Hepatocyte (in vitro differentiated cells): ENCODE data around the gene MAD1L1. TPM values are rescaled to one million over a fixed set of nuclear protein-coding genes. Genes with fewer than 3 reads are reported as not detected.

Source experiments
- DNase-seq: peaks from one replicate; pipeline ENCODE4 v3.0.0-alpha.2; 2016; ENCODE audit warnings: low spot score
- H2AFZ ChIP-seq: fragments of 200-600 bp; sonication (generic); 2 replicates; pipeline ENCODE4 v1.6.0; 2016; ENCODE audit warnings: antibody characterized with exemption, mild to moderate bottlenecking
- H3K27ac ChIP-seq: fragments of 200-600 bp; sonication (generic); 2 replicates; pipeline ENCODE4 v1.5.1; 2016; ENCODE audit warnings: mild to moderate bottlenecking
- H3K27me3 ChIP-seq: fragments of 200-600 bp; sonication (generic); 2 replicates; pipeline ENCODE4 v1.6.1; 2016
- H3K36me3 ChIP-seq: fragments of 200-600 bp; sonication (generic); replicated peaks from 2 replicates; pipeline ENCODE4 v1.5.1; 2016; ENCODE audit warnings: low read depth; ENCODE audit not compliant: insufficient read depth
- H3K4me1 ChIP-seq: fragments of 200-600 bp; sonication (generic); 2 replicates; pipeline ENCODE4 v1.5.1; 2016; ENCODE audit warnings: mild to moderate bottlenecking, moderate library complexity; ENCODE audit not compliant: insufficient read depth
- H3K4me2 ChIP-seq: fragments of 200-600 bp; sonication (generic); 2 replicates; pipeline ENCODE4 v1.6.0; 2016
- H3K4me3 ChIP-seq: fragments of 200-600 bp; sonication (generic); 2 replicates; pipeline ENCODE4 v1.5.1; 2016; ENCODE audit warnings: mild to moderate bottlenecking
- H3K79me2 ChIP-seq: fragments of 200-600 bp; sonication (generic); 2 replicates; pipeline ENCODE4 v1.6.0; 2017; ENCODE audit warnings: mild to moderate bottlenecking
- H3K9me2 ChIP-seq: fragments of 200-600 bp; sonication (generic); replicated peaks from 2 replicates; pipeline ENCODE4 v1.6.0; 2017; ENCODE audit warnings: mild to moderate bottlenecking; ENCODE audit not compliant: insufficient read depth
- H3K9me3 ChIP-seq: fragments of 200-600 bp; sonication (generic); 2 replicates; pipeline ENCODE4 v1.5.1; 2016; ENCODE audit warnings: low read depth, mild to moderate bottlenecking
- H4K20me1 ChIP-seq: fragments of 200-600 bp; sonication (generic); 2 replicates; pipeline ENCODE4 v1.6.0; 2016; ENCODE audit warnings: mild to moderate bottlenecking; ENCODE audit not compliant: insufficient read depth, poor library complexity, severe bottlenecking
- CTCF ChIP-seq: fragments of 200-600 bp; sonication (generic); IDR thresholded peaks from 2 replicates; pipeline ENCODE4 v1.5.1; 2016; ENCODE audit warnings: antibody characterized with exemption, mild to moderate bottlenecking; ENCODE audit not compliant: poor library complexity
- EZH2 ChIP-seq: fragments of 200-600 bp; sonication (generic); IDR thresholded peaks from 2 replicates; pipeline ENCODE4 v1.6.1; 2016; ENCODE audit warnings: antibody characterized with exemption, mild to moderate bottlenecking, borderline replicate concordance
- EZH2phosphoT487 ChIP-seq: fragments of 200-600 bp; sonication (generic); IDR thresholded peaks from one replicate; pipeline ENCODE4 v1.6.1; 2018; ENCODE audit warnings: antibody characterized with exemption, mild to moderate bottlenecking, low read depth, moderate library complexity; ENCODE audit not compliant: unreplicated experiment, severe bottlenecking
- WGBS: methylation state at CpG from one replicate; pipeline ENCODE4 v1.1.6; 2016; ENCODE audit warnings: low lambda C conversion rate; ENCODE audit errors: missing lambda C conversion rate; 5-methylcytosine and 5-hydroxymethylcytosine counted together
- polyA plus RNA-seq: library from polyadenylated mRNA; unstranded; fragments of >200 nt; fragmentation: Nextera tagmentation; extraction: Ambion mirVana; gene quantifications from 2 replicates; pipeline ENCODE4 v1.2.1, GENCODE V29; 2016
- total RNA-seq: library from RNA; depleted of rRNA; stranded (reverse); fragments of >200 nt; gene quantifications from 2 replicates; pipeline ENCODE4 v1.2.3, GENCODE V29; 2014

Gene MAD1L1
- total and polyA plus RNA-seq, 2 experiments from 2014 or later = 30.7 to 31.0 TPM

DNA sequence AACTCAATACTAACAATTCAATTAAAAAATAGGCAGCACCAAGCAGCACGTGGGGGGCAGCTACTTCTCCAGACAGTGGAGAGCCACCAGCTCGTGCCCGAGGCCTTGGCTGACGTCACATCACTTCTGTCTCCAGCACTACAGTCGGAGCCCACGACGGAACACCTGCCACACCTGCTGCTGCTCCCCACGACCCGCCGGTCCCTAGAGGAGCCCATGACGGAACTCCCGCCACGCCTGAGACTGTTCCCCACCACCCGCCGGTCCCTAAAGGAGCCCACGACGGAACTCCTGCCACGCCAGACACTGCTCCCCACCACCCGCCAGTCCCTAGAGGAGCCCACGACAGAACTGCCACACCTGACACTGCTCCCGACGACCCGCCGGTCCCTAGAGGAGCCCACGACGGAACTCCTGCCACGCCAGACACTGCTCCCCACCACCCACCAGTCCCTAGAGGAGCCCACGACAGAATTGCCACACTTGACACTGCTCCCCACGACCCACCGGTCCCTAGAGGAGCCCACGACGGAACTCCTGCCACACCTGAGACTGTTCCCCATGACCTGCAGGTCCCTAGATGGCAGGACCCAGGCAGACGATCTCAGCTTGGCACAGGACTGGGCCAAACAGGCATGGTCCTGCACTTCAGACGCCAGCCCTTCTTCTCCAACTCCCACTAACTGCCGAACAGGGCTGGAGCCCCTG lies 304.7 kb downstream of the MAD1L1 start:
- H3K27me3 ChIP-seq = no peaks in the 10 kb centered on the region
- no peak overlapping the region for H3K4me3 ChIP-seq
- no peaks in the 10 kb centered on the region for H3K79me2 ChIP-seq
- no peaks in the 10 kb centered on the region for H3K4me1 ChIP-seq
- no peak overlapping the region for H2AFZ ChIP-seq
- H3K27ac ChIP-seq = no peak overlapping the region
- no peak for DNase-seq
- 97% methylated on average over 20 of the region's 35 CpGs for whole genome bisulfite sequencing
- no peaks in the 10 kb centered on the region for H3K9me2 ChIP-seq
- TF ChIP-seq EZH2phosphoT487 (no peak), EZH2 (no peak), CTCF (no peak)
- no peak overlapping the region for H3K4me2 ChIP-seq
- no peaks in the 10 kb centered on the region for H3K36me3 ChIP-seq
- peaks cover 3% of the 10 kb centered on the region for H4K20me1 ChIP-seq
- H3K9me3 ChIP-seq = no peaks in the 10 kb centered on the region

- Histone ChIP-seq H2AFZ (no peak overlapping the region), H3K9me3 (no peaks in the 10 kb centered on the region), H3K4me3 (no peak overlapping the region), H3K9me2 (no peaks in the 10 kb centered on the region), H3K79me2 (no peaks in the 10 kb centered on the region), H4K20me1 (peaks cover 3% of the 10 kb centered on the region), H3K4me2 (no peak overlapping the region), H3K27ac (no peak overlapping the region), H3K4me1 (no peaks in the 10 kb centered on the region), H3K36me3 (no peaks in the 10 kb centered on the region), H3K27me3 (no peaks in the 10 kb centered on the region)
- DNase-seq = no peak
- TF ChIP-seq EZH2phosphoT487 = no peak
- no peak for TF ChIP-seq CTCF
- no peak for TF ChIP-seq EZH2
- WGBS = 72% methylated on average over 5 of the region's 5 CpGs
Observed at GRCh38 chr7:1926908-1927306, 305.8 kb downstream of the MAD1L1 start.

GRCh38 chr7:1925973-1926907 lies 306.5 kb downstream of the MAD1L1 start:
- no peaks in the 10 kb centered on the region for H3K9me3 ChIP-seq
- DNase-seq = no peak
- WGBS = 74% methylated on average over 14 of the region's 14 CpGs
- peaks cover 3% of the 10 kb centered on the region for H4K20me1 ChIP-seq
- no peaks in the 10 kb centered on the region for H3K4me1 ChIP-seq
- H3K27me3 ChIP-seq = no peaks in the 10 kb centered on the region
- no peak overlapping the region for H2AFZ ChIP-seq
- H3K9me2 ChIP-seq = no peaks in the 10 kb centered on the region
- H3K4me3 ChIP-seq = no peak overlapping the region
- TF ChIP-seq CTCF (no peak), EZH2phosphoT487 (no peak), EZH2 (no peak)
- H3K79me2 ChIP-seq = no peaks in the 10 kb centered on the region
- no peak overlapping the region for H3K4me2 ChIP-seq
- H3K36me3 ChIP-seq = no peaks in the 10 kb centered on the region
- H3K27ac ChIP-seq = no peak overlapping the region
